CD14-positive monocyte (primary cell): ENCODE measurements around the gene TSBP1. TPM values are rescaled to one million over a fixed set of nuclear protein-coding genes. Genes with fewer than 3 reads are reported as not detected.

Source experiments
- DNase-seq, 3 donors: peaks; one replicate each; pipeline ENCODE4 v3.0.0-alpha.2; 2011 to 2022
- H2AFZ ChIP-seq: 2 replicates; pipeline ENCODE4 v1.6.0; 2012; ENCODE audit warnings: mild to moderate bottlenecking, low read depth, low read length, inconsistent platforms; ENCODE audit not compliant: insufficient read depth, poor library complexity, severe bottlenecking
- H3K27ac ChIP-seq, 2 donors: 1 replicate in 1 of 2; 2 replicates in 1 of 2; pipeline ENCODE4 v1.5.1; 2012 to 2013; ENCODE audit warnings: low read length in 2 of 2, control low read depth in 1 of 2, inconsistent platforms in 1 of 2, low read depth in 1 of 2, mild to moderate bottlenecking in 1 of 2
- H3K27me3 ChIP-seq, 2 donors: one replicate each; pipeline versions ENCODE4 v1.6.0 to v1.6.1; 2011 to 2013; ENCODE audit warnings: low read length in 2 of 2; ENCODE audit not compliant: control insufficient read depth in 2 of 2, insufficient read depth in 2 of 2
- H3K36me3 ChIP-seq, 2 donors: replicated peaks in 1 of 2; 1 replicate in 1 of 2; 2 replicates in 1 of 2; pipeline versions ENCODE4 v1.5.1 to v1.6.1; 2012 to 2013; ENCODE audit warnings: low read length in 2 of 2, control low read depth in 1 of 2, inconsistent platforms in 1 of 2, mild to moderate bottlenecking in 1 of 2; ENCODE audit not compliant: insufficient read depth in 2 of 2, control insufficient read depth in 1 of 2
- H3K4me1 ChIP-seq, 2 donors: 1 replicate in 1 of 2; 2 replicates in 1 of 2; pipeline versions ENCODE4 v1.5.1 to v1.6.1; 2012 to 2013; ENCODE audit warnings: low read length in 2 of 2, control low read depth in 1 of 2, inconsistent platforms in 1 of 2, mild to moderate bottlenecking in 1 of 2, moderate library complexity in 1 of 2; ENCODE audit not compliant: insufficient read depth in 2 of 2, control insufficient read depth in 1 of 2
- H3K4me2 ChIP-seq: replicated peaks from 2 replicates; pipeline ENCODE3; 2012; ENCODE audit warnings: low read length, moderate library complexity, mild to moderate bottlenecking; ENCODE audit not compliant: poor library complexity, severe bottlenecking; ENCODE audit errors: extremely low read depth
- H3K4me3 ChIP-seq, 3 experiments: fragments of 200-600 bp in 1 of 3; sonication (generic) in 1 of 3; replicated peaks in 1 of 3; 1 replicate in 2 of 3; 2 replicates in 1 of 3; pipeline ENCODE4 v1.5.1; 2011 to 2013; ENCODE audit warnings: low read length in 3 of 3, mild to moderate bottlenecking in 3 of 3, control low read depth in 2 of 3, low read depth in 2 of 3, inconsistent platforms in 1 of 3, moderate library complexity in 1 of 3
- H3K79me2 ChIP-seq: 2 replicates; pipeline ENCODE4 v1.6.0; 2012; ENCODE audit warnings: mild to moderate bottlenecking, control low read depth, inconsistent platforms, low read length, moderate library complexity; ENCODE audit not compliant: insufficient read depth
- H3K9ac ChIP-seq: 2 replicates; pipeline ENCODE4 v1.6.0; 2017; ENCODE audit warnings: low read length, mild to moderate bottlenecking; ENCODE audit not compliant: insufficient read depth, poor library complexity, severe bottlenecking
- H3K9me3 ChIP-seq, 2 donors: replicated peaks in 1 of 2; 1 replicate in 1 of 2; 2 replicates in 1 of 2; pipeline versions ENCODE4 v1.5.1 to v1.6.1; 2012 to 2013; ENCODE audit warnings: low read length in 2 of 2, control low read depth in 1 of 2; ENCODE audit not compliant: control insufficient read depth in 1 of 2, insufficient read depth in 1 of 2
- H4K20me1 ChIP-seq: 2 replicates; pipeline ENCODE4 v1.6.0; 2012; ENCODE audit warnings: mild to moderate bottlenecking, low read length, control low read depth, moderate library complexity; ENCODE audit not compliant: insufficient read depth
- H3K27ac Mint-ChIP-seq, 7 donors: one replicate each; pipeline ENCODE4 v1.8.0; 2020; ENCODE audit warnings: mild to moderate bottlenecking in 7 of 7, mixed read lengths in 7 of 7, moderate library complexity in 6 of 7, inconsistent platforms in 2 of 7
- H3K27me3 Mint-ChIP-seq, 3 donors: one replicate each; pipeline ENCODE4 v1.8.0; 2021 to 2022; ENCODE audit warnings: low read depth in 3 of 3, mild to moderate bottlenecking in 3 of 3, mixed read lengths in 3 of 3, moderate library complexity in 3 of 3, inconsistent platforms in 1 of 3
- H3K36me3 Mint-ChIP-seq, 2 donors: one replicate each; pipeline ENCODE4 v1.8.0; 2020; ENCODE audit warnings: mixed read lengths in 2 of 2, inconsistent platforms in 1 of 2, mild to moderate bottlenecking in 1 of 2
- H3K4me1 Mint-ChIP-seq: one replicate; pipeline ENCODE4 v1.8.0; 2020; ENCODE audit warnings: mild to moderate bottlenecking, mixed read lengths
- H3K4me3 Mint-ChIP-seq, 2 donors: one replicate each; pipeline ENCODE4 v1.8.0; 2020; ENCODE audit warnings: mild to moderate bottlenecking in 2 of 2, mixed read lengths in 2 of 2, moderate library complexity in 1 of 2
- H3K9me3 Mint-ChIP-seq, 7 donors: one replicate each; pipeline ENCODE4 v1.8.0; 2020 to 2022; ENCODE audit warnings: mixed read lengths in 7 of 7, mild to moderate bottlenecking in 6 of 7, moderate library complexity in 6 of 7, inconsistent platforms in 2 of 7
- CTCF ChIP-seq: fragments of 200-600 bp; IDR thresholded peaks from one replicate; pipeline ENCODE4 v1.8.0; 2022; ENCODE audit warnings: antibody characterized with exemption, mild to moderate bottlenecking
- WGBS: methylation state at CpG from one replicate; pipeline ENCODE4 v1.1.5; 2013; ENCODE audit warnings: missing lambda C conversion rate; ENCODE audit not compliant: insufficient coverage; 5-methylcytosine and 5-hydroxymethylcytosine counted together
- intact Hi-C, 2 donors: fragments of 100-400 bp; cut with micrococcal nuclease; formaldehyde crosslinking; loops; one replicate each; pipeline versions ENCODE4 v1.15.0 to v1.15.1; 2023
- polyA plus RNA-seq, 3 donors: library from polyadenylated mRNA; depleted of rRNA in 1 of 3; unstranded in 2 of 3; stranded (reverse) in 1 of 3; fragments of 300-500 nt in 2 of 3; fragments of >200 nt in 1 of 3; fragmentation: Illumina TruSeq in 2 of 3; gene quantifications; 1 replicate in 2 of 3; 2 replicates in 1 of 3; pipeline ENCODE4 v1.2.3, GENCODE V29; 2012 to 2021

Gene TSBP1
- polyA plus RNA-seq, 3 donors = not detected

DNA sequence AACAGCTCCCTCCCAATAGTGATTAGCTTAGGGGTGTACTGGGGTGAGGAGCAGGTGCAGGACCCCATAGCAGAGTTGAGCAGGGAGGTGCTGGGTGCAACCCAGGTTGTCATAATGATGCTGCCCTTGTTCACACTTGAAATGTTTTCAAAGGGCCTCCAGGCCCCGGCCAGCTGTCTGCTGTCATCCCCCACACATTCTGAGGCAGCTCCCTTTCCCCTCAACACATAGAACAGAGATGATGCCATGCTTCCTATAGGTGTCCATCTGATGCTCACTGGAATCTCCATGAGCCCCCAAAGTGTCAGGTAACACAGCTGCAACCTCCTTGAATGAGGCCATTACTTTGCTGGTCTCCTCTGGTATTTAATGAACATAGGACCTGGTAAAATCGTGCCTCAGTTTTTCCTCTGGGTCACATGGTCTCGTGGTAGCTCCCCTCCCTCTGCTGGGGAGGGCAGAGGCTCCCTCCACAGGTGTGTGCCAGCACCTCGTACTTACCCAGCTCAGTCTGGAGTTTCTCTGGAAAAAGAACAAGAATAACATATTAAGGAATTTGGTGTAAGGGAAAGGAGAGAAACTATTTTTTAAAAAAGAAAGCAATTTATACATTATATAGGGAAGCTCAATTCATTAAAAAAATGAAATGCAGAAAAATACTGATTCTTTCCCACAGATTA, 29.7 kb upstream of the TSBP1 start:
- no peaks in the 10 kb centered on the region for H3K4me1 ChIP-seq
- no peak overlapping the region for H3K4me3 Mint-ChIP-seq
- no peaks in the 10 kb centered on the region for H3K9me3 ChIP-seq
- TF ChIP-seq CTCF = no peak
- H3K27me3 ChIP-seq = peaks cover 0 to 3% of the 10 kb centered on the region in 2 donors
- H4K20me1 ChIP-seq = no peaks in the 10 kb centered on the region
- H2AFZ ChIP-seq = no peak overlapping the region
- no peak overlapping the region for H3K4me3 ChIP-seq
- H3K27ac Mint-ChIP-seq = no peak overlapping the region
- DNase-seq = no peak
- peaks cover 1% of the 10 kb centered on the region for H3K4me1 Mint-ChIP-seq
- intact Hi-C loops = loop anchor here in 1 of 2 donors (10.0 kb wide), 1 partner anchor 463 kb away; no protein-coding TSS in a partner anchor
- 100% methylated on average over 1 of the region's 4 CpGs for WGBS
- no peak overlapping the region for H3K27ac ChIP-seq
- H3K9me3 Mint-ChIP-seq = peaks cover 0 to 2% (median 0%) of the 10 kb centered on the region in 7 donors
- H3K36me3 Mint-ChIP-seq = no peaks in the 10 kb centered on the region
- no peak overlapping the region for H3K4me2 ChIP-seq
- no peak overlapping the region for H3K9ac ChIP-seq
- no peaks in the 10 kb centered on the region for H3K36me3 ChIP-seq
- H3K27me3 Mint-ChIP-seq = peaks cover 4 to 15% (median 14%) of the 10 kb centered on the region in 3 donors
- H3K79me2 ChIP-seq = no peaks in the 10 kb centered on the region

- no peaks in the 10 kb centered on the region for H3K36me3 Mint-ChIP-seq
- intact Hi-C loops = no loop called here
- 44% methylated on average over 2 of the region's 7 CpGs for WGBS
These were observed 25.7 kb upstream of the TSBP1 start for GRCh38 chr6:32397252-32397920.

More at GRCh38 chr6:32397252-32397920, 25.7 kb upstream of the TSBP1 start:
- no peak overlapping the region for H3K4me3 Mint-ChIP-seq
- Histone ChIP-seq H3K9ac (no peak overlapping the region), H3K4me3 (no peak overlapping the region), H4K20me1 (no peaks in the 10 kb centered on the region), H2AFZ (no peak overlapping the region), H3K79me2 (no peaks in the 10 kb centered on the region), H3K27ac (no peak overlapping the region), H3K9me3 (no peaks in the 10 kb centered on the region), H3K36me3 (no peaks in the 10 kb centered on the region), H3K27me3 (peaks cover 2 to 7% of the 10 kb centered on the region in 2 donors), H3K4me2 (no peak overlapping the region), H3K4me1 (no peaks in the 10 kb centered on the region)
- peaks cover 4 to 27% (median 17%) of the 10 kb centered on the region in 3 donors for H3K27me3 Mint-ChIP-seq
- H3K27ac Mint-ChIP-seq = peak overlapping the region in 1 of 7 donors; percentile 53
- H3K9me3 Mint-ChIP-seq = peaks cover 0 to 3% (median 0%) of the 10 kb centered on the region in 7 donors
- DNase-seq = no peak
- peaks cover 7% of the 10 kb centered on the region for H3K4me1 Mint-ChIP-seq
- no peak for TF ChIP-seq CTCF
